ENCODE results near the gene SEPHS1.

The SEPHS1 gene

GRCh38 chr10:13322615-13323148, 25.4 kb downstream of the SEPHS1 start:
- no peak overlapping the region for H3K27ac ChIP-seq (ENCODE audit: low read length)
- H3K36me3 ChIP-seq (replicated peaks; ENCODE audit: insufficient read depth, low read length), result peaks cover 6% of the 10 kb centered on the region
- no peaks in the 10 kb centered on the region for H4K20me1 ChIP-seq (ENCODE audit: insufficient read depth, low read length)
- no peak overlapping the region for H3K4me3 ChIP-seq (ENCODE audit: low read length)
- no peaks in the 10 kb centered on the region for H3K27me3 ChIP-seq (replicated peaks; ENCODE audit: insufficient read depth, low read length)
- H3K9ac ChIP-seq (ENCODE audit: low read length), result no peak overlapping the region
- no peak overlapping the region for H2AFZ ChIP-seq (ENCODE audit: low read length)
- H3K4me2 ChIP-seq (ENCODE audit: low read depth, low read length), result no peak overlapping the region
- DNase-seq, result no peak
- H3K4me1 ChIP-seq (ENCODE audit: low read length), result no peaks in the 10 kb centered on the region
- H3K9me3 ChIP-seq (replicated peaks; ENCODE audit: insufficient read depth, low read length), result no peaks in the 10 kb centered on the region
- no peaks in the 10 kb centered on the region for H3K79me2 ChIP-seq (ENCODE audit: low read length)
- no peaks in the 10 kb centered on the region for H3K9me2 ChIP-seq (replicated peaks; ENCODE audit: insufficient read depth, low read length)
- no peaks in the 10 kb centered on the region for H3F3A ChIP-seq (ENCODE audit: insufficient read depth, low read length)
- TF ChIP-seq EZH2phosphoT487 (IDR thresholded peaks at IDR 0.05; ENCODE audit: low read length), result no peak
- TF ChIP-seq CTCF (IDR thresholded peaks at IDR 0.05; ENCODE audit: low read length), result no peak
- no peak for TF ChIP-seq EZH2 (optimal IDR thresholded peaks at IDR 0.05; ENCODE audit: low read depth, low read length)

- Histone ChIP-seq H3K9me2 (replicated peaks; ENCODE audit: insufficient read depth, low read length) (no peaks in the 10 kb centered on the region), H3K4me3 (ENCODE audit: low read length) (no peak overlapping the region), H3F3A (ENCODE audit: insufficient read depth, low read length) (no peaks in the 10 kb centered on the region), H3K9ac (ENCODE audit: low read length) (no peak overlapping the region), H3K36me3 (replicated peaks; ENCODE audit: insufficient read depth, low read length) (peaks cover 6% of the 10 kb centered on the region), H4K20me1 (ENCODE audit: insufficient read depth, low read length) (no peaks in the 10 kb centered on the region), H3K4me2 (ENCODE audit: low read depth, low read length) (no peak overlapping the region), H3K9me3 (replicated peaks; ENCODE audit: insufficient read depth, low read length) (no peaks in the 10 kb centered on the region), H3K4me1 (ENCODE audit: low read length) (no peaks in the 10 kb centered on the region), H3K79me2 (ENCODE audit: low read length) (no peaks in the 10 kb centered on the region), H3K27ac (ENCODE audit: low read length) (no peak overlapping the region), H2AFZ (ENCODE audit: low read length) (no peak overlapping the region), H3K27me3 (replicated peaks; ENCODE audit: insufficient read depth, low read length) (no peaks in the 10 kb centered on the region)
- no peak for DNase-seq
- TF ChIP-seq CTCF (IDR thresholded peaks at IDR 0.05; ENCODE audit: low read length), result no peak
These were observed 26.5 kb downstream of the SEPHS1 start for GRCh38 chr10:13321576-13321975.

GRCh38 chr10:13319166-13319565, 28.9 kb downstream of the SEPHS1 start:
- Histone ChIP-seq H3K36me3 (replicated peaks; ENCODE audit: insufficient read depth, low read length) (peaks cover 6% of the 10 kb centered on the region), H3K9ac (ENCODE audit: low read length) (no peak overlapping the region), H3K4me3 (ENCODE audit: low read length) (no peak overlapping the region), H3K4me1 (ENCODE audit: low read length) (no peaks in the 10 kb centered on the region), H2AFZ (ENCODE audit: low read length) (no peak overlapping the region), H3K9me3 (replicated peaks; ENCODE audit: insufficient read depth, low read length) (no peaks in the 10 kb centered on the region), H3K9me2 (replicated peaks; ENCODE audit: insufficient read depth, low read length) (no peaks in the 10 kb centered on the region), H3F3A (ENCODE audit: insufficient read depth, low read length) (no peaks in the 10 kb centered on the region), H3K27ac (ENCODE audit: low read length) (no peak overlapping the region), H4K20me1 (ENCODE audit: insufficient read depth, low read length) (no peaks in the 10 kb centered on the region), H3K79me2 (ENCODE audit: low read length) (no peaks in the 10 kb centered on the region), H3K4me2 (ENCODE audit: low read depth, low read length) (no peak overlapping the region), H3K27me3 (replicated peaks; ENCODE audit: insufficient read depth, low read length) (no peaks in the 10 kb centered on the region)
- TF ChIP-seq CTCF (IDR thresholded peaks at IDR 0.05; ENCODE audit: low read length), result no peak
- no peak for TF ChIP-seq EZH2phosphoT487 (IDR thresholded peaks at IDR 0.05; ENCODE audit: low read length)
- no peak for TF ChIP-seq EZH2 (optimal IDR thresholded peaks at IDR 0.05; ENCODE audit: low read depth, low read length)
- DNase-seq, result no peak

Data from MM.1S (cell line).